Body of pancreas (tissue), 4 donors: ENCODE measurements around the gene SNAPIN. TPM values are rescaled to one million over a fixed set of nuclear protein-coding genes. Genes with fewer than 3 reads are reported as not detected.

Experiments
- ATAC-seq: fragments of 150-250 bp; one replicate; pipeline ENCODE4 v1.9.1; 2016
- DNase-seq, 4 donors: peaks; one replicate each; pipeline ENCODE4 v3.0.0-alpha.2; 2019
- H3K27ac ChIP-seq, 4 donors: fragments of 200-600 bp; sonication (generic); 1 replicate in 3 of 4; 2 replicates in 1 of 4; pipeline versions ENCODE4 v1.5.1 to v1.6.1; 2016 to 2019; ENCODE audit warnings: mild to moderate bottlenecking in 1 of 4, mixed read lengths in 1 of 4, moderate library complexity in 1 of 4
- H3K27me3 ChIP-seq, 2 donors: fragments of 200-600 bp; sonication (generic); one replicate each; pipeline ENCODE4 v1.6.0; 2016; ENCODE audit warnings: mild to moderate bottlenecking in 1 of 2
- H3K36me3 ChIP-seq, 2 donors: fragments of 200-600 bp; sonication (generic); replicated peaks in 1 of 2; 2 replicates each; pipeline ENCODE4 v1.5.1; 2016; ENCODE audit warnings: low read depth in 2 of 2; ENCODE audit not compliant: insufficient read depth in 1 of 2
- H3K4me1 ChIP-seq: fragments of 200-600 bp; sonication (generic); one replicate; pipeline ENCODE4 v1.6.0; 2016
- H3K4me3 ChIP-seq, 2 donors: fragments of 200-600 bp; sonication (generic); 1 replicate in 1 of 2; 2 replicates in 1 of 2; pipeline ENCODE4 v1.5.1; 2016 to 2019
- H3K9me3 ChIP-seq, 3 donors: fragments of 200-600 bp; sonication (generic); 1 replicate in 2 of 3; 2 replicates in 1 of 3; pipeline ENCODE4 v1.5.1; 2016
- POLR2A ChIP-seq, 3 donors: fragments of 450-650 bp; IDR thresholded peaks; one replicate each; pipeline ENCODE4 v1.6.1; 2016; ENCODE audit warnings: antibody characterized with exemption in 3 of 3, mild to moderate bottlenecking in 2 of 3
- WGBS, 2 donors: methylation state at CpG; one replicate each; pipeline ENCODE4 v1.1.5; 2017; 5-methylcytosine and 5-hydroxymethylcytosine counted together
- intact Hi-C: fragments of 100-400 bp; cut with DNase I; formaldehyde crosslinking; loops from one replicate; pipeline ENCODE4 v1.15.1; 2023
- total RNA-seq, 2 donors: library from RNA; depleted of rRNA; stranded (reverse); fragments of >200 nt; gene quantifications; one replicate each; pipeline ENCODE4 v1.1.0, GENCODE V29; 2016
- TF ChIP-seq, protein P1 (sequence below), 7 experiments: fragments of 450-650 bp in 4 of 7; fragments of 200-600 bp in 3 of 7; sonication (generic) in 3 of 7; IDR thresholded peaks; one replicate each; pipeline ENCODE4 v1.5.1; 2016 to 2019; ENCODE audit warnings: antibody characterized with exemption in 7 of 7

Gene SNAPIN
- total RNA-seq, 2 donors from 2014 or later = 21.8 to 23.7 TPM

DNA sequence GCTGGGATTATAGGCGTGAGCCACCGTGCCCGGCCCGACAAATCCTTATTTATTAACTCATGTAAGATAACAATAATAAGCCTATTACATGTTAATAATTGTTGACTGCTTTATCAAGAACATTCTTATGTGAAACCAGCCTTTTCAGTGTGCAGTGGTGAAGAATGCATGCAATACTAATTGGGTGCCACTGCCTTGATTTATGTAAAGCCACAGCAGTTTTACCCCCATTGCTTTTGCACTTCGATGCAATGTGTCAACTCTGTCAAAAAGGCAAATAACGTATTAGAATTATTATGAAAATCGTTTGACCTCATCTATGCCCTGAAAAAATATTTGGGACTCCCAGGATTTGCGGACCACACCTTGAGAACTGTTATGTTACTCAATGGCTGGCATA, 38.2 kb downstream of the SNAPIN start:
- DNase-seq (no peak), ATAC-seq (no peak)
- H3K9me3 ChIP-seq = no peaks in the 10 kb centered on the region
- TF ChIP-seq POLR2A (IDR thresholded peaks at IDR 0.05) = no peak
- TF ChIP-seq, protein P1, sequence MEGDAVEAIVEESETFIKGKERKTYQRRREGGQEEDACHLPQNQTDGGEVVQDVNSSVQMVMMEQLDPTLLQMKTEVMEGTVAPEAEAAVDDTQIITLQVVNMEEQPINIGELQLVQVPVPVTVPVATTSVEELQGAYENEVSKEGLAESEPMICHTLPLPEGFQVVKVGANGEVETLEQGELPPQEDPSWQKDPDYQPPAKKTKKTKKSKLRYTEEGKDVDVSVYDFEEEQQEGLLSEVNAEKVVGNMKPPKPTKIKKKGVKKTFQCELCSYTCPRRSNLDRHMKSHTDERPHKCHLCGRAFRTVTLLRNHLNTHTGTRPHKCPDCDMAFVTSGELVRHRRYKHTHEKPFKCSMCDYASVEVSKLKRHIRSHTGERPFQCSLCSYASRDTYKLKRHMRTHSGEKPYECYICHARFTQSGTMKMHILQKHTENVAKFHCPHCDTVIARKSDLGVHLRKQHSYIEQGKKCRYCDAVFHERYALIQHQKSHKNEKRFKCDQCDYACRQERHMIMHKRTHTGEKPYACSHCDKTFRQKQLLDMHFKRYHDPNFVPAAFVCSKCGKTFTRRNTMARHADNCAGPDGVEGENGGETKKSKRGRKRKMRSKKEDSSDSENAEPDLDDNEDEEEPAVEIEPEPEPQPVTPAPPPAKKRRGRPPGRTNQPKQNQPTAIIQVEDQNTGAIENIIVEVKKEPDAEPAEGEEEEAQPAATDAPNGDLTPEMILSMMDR (IDR thresholded peaks at IDR 0.05) = no peak
- intact Hi-C loops = no loop called here
- H3K4me3 ChIP-seq = no peak overlapping the region
- 49 to 52% methylated on average over 8 of the region's 8 CpGs for WGBS, 2 donors
- peak overlapping the region; percentile 62 to 85 (median 80) for H3K27ac ChIP-seq
- no peaks in the 10 kb centered on the region for H3K36me3 ChIP-seq
- no peaks in the 10 kb centered on the region for H3K27me3 ChIP-seq
- H3K4me1 ChIP-seq = peaks cover 15% of the 10 kb centered on the region

DNA sequence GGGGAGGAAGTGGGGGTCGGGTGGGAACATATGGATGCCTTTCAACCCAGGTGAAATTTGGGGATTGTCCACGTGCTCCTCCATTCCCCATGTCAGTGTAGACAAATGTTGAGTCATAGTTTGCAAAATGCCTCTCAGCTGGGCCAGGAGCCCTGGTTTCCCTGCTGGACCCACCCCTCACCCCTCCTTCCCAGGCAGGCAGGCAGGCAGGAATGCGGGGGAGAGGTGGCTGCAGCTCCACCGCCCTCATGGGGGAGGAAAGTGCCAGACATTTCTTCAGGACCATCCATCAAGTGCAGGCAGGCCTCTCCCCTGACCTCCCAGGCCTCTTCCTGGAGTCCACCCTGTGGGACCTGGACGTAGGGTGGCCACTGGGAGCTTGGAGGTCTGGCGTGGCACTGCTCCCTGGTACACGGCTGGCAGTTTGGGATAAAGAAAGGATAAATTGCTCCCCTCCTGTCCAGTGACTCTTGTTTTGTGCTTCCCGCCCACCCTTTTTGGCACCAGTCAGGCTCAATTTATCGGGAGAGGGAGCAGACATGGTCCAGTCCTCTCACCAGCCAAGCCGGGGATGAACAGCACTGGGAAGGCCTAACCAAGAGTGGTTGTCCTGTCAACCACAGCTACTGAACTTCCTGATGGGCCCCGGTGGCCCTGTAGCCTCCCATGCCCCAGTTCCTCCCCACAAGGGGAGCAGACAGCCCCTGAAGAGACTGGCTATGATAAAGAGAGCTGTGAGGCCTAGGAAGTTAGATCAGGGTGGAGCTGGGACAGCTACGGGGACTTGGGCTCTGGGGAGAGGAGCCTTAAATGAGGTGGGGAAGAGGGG, 38.9 kb downstream of the SNAPIN start:
- H3K36me3 ChIP-seq = no peaks in the 10 kb centered on the region
- intact Hi-C loops = no loop called here

DNA sequence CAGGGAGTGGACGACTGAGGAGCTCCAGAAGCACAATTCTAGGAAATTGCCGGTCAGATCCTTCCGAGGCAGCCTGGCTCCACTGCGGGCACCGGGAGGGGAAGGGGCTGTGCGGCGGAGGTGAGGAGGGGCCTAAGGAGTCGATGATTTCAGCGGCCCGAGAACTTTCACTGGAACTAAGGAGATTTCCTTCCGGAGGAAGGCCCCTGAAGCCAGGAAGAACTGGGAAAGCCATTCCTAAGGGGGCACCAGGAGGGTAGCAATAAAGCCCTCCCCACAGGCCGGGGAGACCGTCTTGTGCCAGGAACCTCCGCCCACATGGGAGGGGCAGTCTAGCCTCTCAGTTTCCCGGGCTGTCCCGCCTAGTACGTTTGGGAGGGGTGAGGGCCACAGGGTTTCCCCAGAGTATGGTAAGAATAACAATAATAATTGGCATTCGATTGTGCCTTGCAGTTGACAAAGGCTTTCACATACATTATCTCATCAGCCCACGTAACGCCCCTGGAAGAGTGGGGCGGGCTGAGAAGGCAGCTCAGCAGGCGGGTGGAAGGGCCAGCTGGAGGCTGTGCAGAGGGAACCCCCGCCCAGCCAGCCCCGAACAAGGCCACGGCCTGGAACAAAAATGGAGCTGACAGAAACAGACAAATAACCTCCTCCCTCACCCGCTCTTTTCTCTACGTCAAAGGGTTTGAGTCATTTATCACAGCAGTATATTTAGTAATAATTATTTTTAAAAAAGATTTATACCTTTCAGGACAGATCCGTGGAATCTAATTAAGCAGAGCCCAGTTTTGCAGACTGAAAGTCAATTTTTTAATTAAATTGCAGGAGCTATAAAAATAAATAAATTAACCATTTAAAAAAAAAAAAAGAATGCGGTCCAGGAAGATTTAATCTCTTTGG, 39.8 kb downstream of the SNAPIN start:
- no peak for TF ChIP-seq POLR2A (IDR thresholded peaks at IDR 0.05)
- TF ChIP-seq, protein P1 (IDR thresholded peaks at IDR 0.05) = no peak
- H3K27me3 ChIP-seq = no peaks in the 10 kb centered on the region
- DNase-seq (peak; percentile 18 to 25 (median 22)), ATAC-seq (peak; percentile 43)
- H3K36me3 ChIP-seq = no peaks in the 10 kb centered on the region
- 34 to 48% methylated on average over 28 to 29 of the region's 29 CpGs for WGBS, 2 donors
- no peak overlapping the region for H3K4me3 ChIP-seq
- H3K27ac ChIP-seq = peak overlapping the region; percentile 62 to 85 (median 80)
- peaks cover 15% of the 10 kb centered on the region for H3K4me1 ChIP-seq
- intact Hi-C loops = no loop called here
- H3K9me3 ChIP-seq = no peaks in the 10 kb centered on the region

More for the DNA sequence above, 38.9 kb downstream of the SNAPIN start:
- H3K4me3 ChIP-seq = no peak overlapping the region
- no peaks in the 10 kb centered on the region for H3K9me3 ChIP-seq
- WGBS, 2 donors = 64 to 66% methylated on average over 12 of the region's 12 CpGs
- peak in 2 of 3 donors; percentile 37 to 38 for TF ChIP-seq POLR2A (IDR thresholded peaks at IDR 0.05)
- TF ChIP-seq, protein P1 (IDR thresholded peaks at IDR 0.05) = no peak
- peak overlapping the region; percentile 62 to 85 (median 80) for H3K27ac ChIP-seq
- peaks cover 15% of the 10 kb centered on the region for H3K4me1 ChIP-seq
- DNase-seq = peak; percentile 51 to 75 (median 58)
- peak; percentile 81 for ATAC-seq
- no peaks in the 10 kb centered on the region for H3K27me3 ChIP-seq

DNA sequence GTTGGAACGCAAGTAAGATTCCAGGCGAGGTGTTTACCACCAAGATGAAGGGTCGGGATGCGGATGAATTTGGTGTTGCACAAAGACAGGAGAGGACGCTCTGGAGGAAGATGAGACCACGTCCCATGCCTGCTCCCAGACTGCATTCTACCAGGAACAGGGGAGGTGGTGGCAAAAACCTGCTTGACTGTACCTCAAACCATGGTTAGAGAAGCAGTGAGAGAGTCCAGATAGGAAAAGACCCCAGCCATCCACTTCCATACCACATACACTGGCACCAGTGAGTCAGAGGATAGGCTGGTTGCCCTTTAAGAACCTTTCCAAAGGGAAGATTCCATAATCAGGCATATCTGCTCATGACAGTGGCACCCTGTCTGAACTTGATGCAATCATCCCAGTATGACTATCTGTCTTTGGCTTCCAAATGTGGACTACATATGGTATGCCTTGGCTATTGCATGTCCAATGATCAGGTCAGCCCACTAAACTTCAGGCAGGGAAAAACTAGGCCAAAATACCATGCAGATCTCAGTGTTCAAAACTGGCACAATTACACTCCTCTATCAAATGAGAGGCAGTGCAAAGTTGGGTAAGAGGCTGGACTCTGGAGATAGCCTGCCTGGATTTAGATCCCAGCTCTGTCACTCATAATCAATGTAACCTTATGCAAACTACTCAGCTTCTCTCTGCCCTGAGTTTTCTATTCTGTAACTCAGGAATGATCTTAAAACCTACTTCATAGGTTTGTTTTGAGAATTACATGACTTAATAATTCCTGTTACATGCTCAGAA, 40.6 kb downstream of the SNAPIN start:
- Histone ChIP-seq H3K27me3 (no peaks in the 10 kb centered on the region), H3K27ac (peak overlapping the region in 2 of 4 donors; percentile 9 to 85), H3K9me3 (no peaks in the 10 kb centered on the region), H3K4me1 (peaks cover 15% of the 10 kb centered on the region), H3K36me3 (no peaks in the 10 kb centered on the region), H3K4me3 (no peak overlapping the region)
- 80 to 81% methylated on average over 6 of the region's 6 CpGs for WGBS, 2 donors
- intact Hi-C loops = no loop called here
- TF ChIP-seq, protein P1 (IDR thresholded peaks at IDR 0.05) = no peak
- no peak for TF ChIP-seq POLR2A (IDR thresholded peaks at IDR 0.05)
- ATAC-seq = no peak
- DNase-seq = no peak
